CD4-positive, alpha-beta T cell treated with Interleukin-4 for 1 hour (primary cell): ENCODE results near the gene TLE3.

Source experiments
- DNase-seq, 2 donors: peaks; one replicate each; pipeline ENCODE4 v3.0.0-alpha.2; 2020 to 2022

The TLE3 gene

GRCh38 chr15:70098461-70099166 is 897 bp upstream of the TLE3 start:
- DNase-seq = peak; percentile 32 to 45

GRCh38 chr15:70098153-70098460 is 390 bp upstream of the TLE3 start:
- DNase-seq = no peak

GRCh38 chr15:70097063-70097320 is 725 bp downstream of the TLE3 start:
- no peak for DNase-seq

- peak; percentile 31 to 57 for DNase-seq
Measured at GRCh38 chr15:70096215-70097062, 1.3 kb downstream of the TLE3 start.

- DNase-seq = peak in 1 of 2 donors; percentile 58
Measured at GRCh38 chr15:70095408-70096214, 2.1 kb downstream of the TLE3 start.

GRCh38 chr15:70094690-70095311 is 2.9 kb downstream of the TLE3 start:
- DNase-seq = no peak

- no peak for DNase-seq
Measured at GRCh38 chr15:70093481-70094319, 4.0 kb downstream of the TLE3 start.

GRCh38 chr15:70093070-70093469 is 4.6 kb downstream of the TLE3 start:
- DNase-seq = no peak

GRCh38 chr15:70092464-70093027 is 5.2 kb downstream of the TLE3 start:
- DNase-seq = no peak

- peak; percentile 26 to 38 for DNase-seq
Measured at GRCh38 chr15:70091726-70092463, 5.8 kb downstream of the TLE3 start.

GRCh38 chr15:70090436-70091296 is 7.1 kb downstream of the TLE3 start:
- DNase-seq = no peak

- no peak for DNase-seq
Measured at GRCh38 chr15:70089692-70089971, 8.1 kb downstream of the TLE3 start.

GRCh38 chr15:70088887-70089691 is 8.6 kb downstream of the TLE3 start:
- DNase-seq = no peak

GRCh38 chr15:70088455-70088854 is 9.3 kb downstream of the TLE3 start:
- DNase-seq = no peak

GRCh38 chr15:70087708-70088352 is 9.9 kb downstream of the TLE3 start:
- DNase-seq = no peak

GRCh38 chr15:70086636-70087035 is 11.1 kb downstream of the TLE3 start:
- peak in 1 of 2 donors; percentile 40 for DNase-seq

- DNase-seq = no peak
Measured at GRCh38 chr15:70084461-70084860, 13.3 kb downstream of the TLE3 start.

GRCh38 chr15:70083946-70084345 is 13.8 kb downstream of the TLE3 start:
- peak in 1 of 2 donors; percentile 28 for DNase-seq

GRCh38 chr15:70083418-70083817 is 14.3 kb downstream of the TLE3 start:
- no peak for DNase-seq
